Measurements from ENCODE around the gene ZDHHC24. TPM values are rescaled to one million over a fixed set of nuclear protein-coding genes. Genes with fewer than 3 reads are reported as not detected.

The ZDHHC24 gene
- total and polyA plus RNA-seq, 7 experiments from 2014 or later, result 7.8 to 24.5 (median 17.9) TPM

DNA sequence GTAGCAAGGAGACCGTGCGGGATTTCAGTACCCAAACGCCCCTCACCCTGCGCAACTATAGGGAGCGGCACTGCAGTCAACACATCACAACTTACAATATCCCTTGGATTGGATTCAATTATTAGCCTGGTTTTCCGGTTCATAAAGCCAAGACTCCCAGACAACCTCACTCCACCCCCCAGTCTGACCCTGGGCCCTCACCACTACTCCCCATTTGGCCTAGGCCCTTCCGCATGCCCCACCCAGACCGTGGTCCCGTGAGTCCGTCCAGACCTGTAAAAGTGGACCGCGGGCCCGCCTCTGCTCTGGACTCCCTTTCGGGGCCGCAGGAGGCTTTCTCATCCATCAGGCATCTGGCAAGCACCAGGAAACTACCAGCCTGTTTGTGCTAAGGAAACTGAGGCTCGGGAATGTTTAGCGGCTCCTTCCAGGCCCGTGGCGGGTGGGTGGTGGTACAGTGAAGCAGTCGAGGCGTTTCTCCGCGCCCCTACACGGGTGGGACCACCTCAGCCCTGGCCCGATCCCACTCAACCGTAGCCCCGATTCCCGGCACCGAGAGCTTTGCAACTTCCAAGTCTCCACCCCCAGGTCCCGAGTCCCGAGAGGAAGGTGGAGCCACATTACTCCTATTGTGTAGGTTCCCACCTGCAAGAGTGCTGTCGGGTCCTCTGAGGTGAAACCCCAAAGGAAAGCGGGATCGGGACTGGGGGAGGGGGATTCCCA, 66.3 kb downstream of the ZDHHC24 start:
- ChIA-PET CTCF (interaction anchor here (0.5 to 2.6 kb wide), 9 partner anchors 8 to 537 kb away, joined by 3 to 12 read pairs (median 5); partner anchors contain the start of genes MRPL11, NPAS4, PELI3 and RBM4B), POLR2A (interaction anchor here (0.6 to 4.3 kb wide), 12 partner anchors 12 to 199 kb away, joined by 3 to 42 read pairs (median 4); partner anchors contain the start of genes BBS1, CCDC87, CCS and MRPL11)
- intact Hi-C loops (cut with micrococcal nuclease), result loop anchor here (1.0 to 10.0 kb wide), 9 partner anchors 13 to 199 kb away; partner anchors contain the start of genes ACTN3 (in 2 of the 2), PELI3 (in 2 of the 2), RBM4 (in 2 of the 2) and ZDHHC24 (in 2 of the 2)
- H3K4me1 Mint-ChIP-seq, result peaks cover 9 to 37% (median 17%) of the 10 kb centered on the region in 7 donors
- peak overlapping the region; percentile 90 for H3K27ac ChIP-seq (ENCODE audit: low read depth, low read length)
- no peaks in the 10 kb centered on the region for H3K27me3 Mint-ChIP-seq
- H3K9me3 Mint-ChIP-seq, result no peaks in the 10 kb centered on the region
- ATAC-seq, result no peak
- H3K4me3 Mint-ChIP-seq, result peak overlapping the region; percentile 86 to 92 (median 90)
- peak overlapping the region; percentile 75 to 91 (median 88) for H3K27ac Mint-ChIP-seq
- H3K4me3 ChIP-seq (ENCODE audit: low read length), result peak overlapping the region; percentile 86
- H3K4me1 ChIP-seq (ENCODE audit: control insufficient read depth in 2 of 2, insufficient read depth in 2 of 2, low read length in 2 of 2), result peaks cover 9 to 14% of the 10 kb centered on the region in 2 donors
- H3K36me3 ChIP-seq (ENCODE audit: control insufficient read depth in 2 of 3, insufficient read depth in 3 of 3, low read length in 3 of 3), result peaks cover 0 to 4% (median 0%) of the 10 kb centered on the region in 3 experiments
- peaks cover 0 to 11% (median 0%) of the 10 kb centered on the region in 5 donors for H3K36me3 Mint-ChIP-seq
- DNase-seq, result no peak
- H3K9me3 ChIP-seq (ENCODE audit: control insufficient read depth in 2 of 3, low read length in 3 of 3), result no peaks in the 10 kb centered on the region
- H3K27me3 ChIP-seq (ENCODE audit: control insufficient read depth in 2 of 2, insufficient read depth in 2 of 2, low read length in 2 of 2), result no peaks in the 10 kb centered on the region

DNA sequence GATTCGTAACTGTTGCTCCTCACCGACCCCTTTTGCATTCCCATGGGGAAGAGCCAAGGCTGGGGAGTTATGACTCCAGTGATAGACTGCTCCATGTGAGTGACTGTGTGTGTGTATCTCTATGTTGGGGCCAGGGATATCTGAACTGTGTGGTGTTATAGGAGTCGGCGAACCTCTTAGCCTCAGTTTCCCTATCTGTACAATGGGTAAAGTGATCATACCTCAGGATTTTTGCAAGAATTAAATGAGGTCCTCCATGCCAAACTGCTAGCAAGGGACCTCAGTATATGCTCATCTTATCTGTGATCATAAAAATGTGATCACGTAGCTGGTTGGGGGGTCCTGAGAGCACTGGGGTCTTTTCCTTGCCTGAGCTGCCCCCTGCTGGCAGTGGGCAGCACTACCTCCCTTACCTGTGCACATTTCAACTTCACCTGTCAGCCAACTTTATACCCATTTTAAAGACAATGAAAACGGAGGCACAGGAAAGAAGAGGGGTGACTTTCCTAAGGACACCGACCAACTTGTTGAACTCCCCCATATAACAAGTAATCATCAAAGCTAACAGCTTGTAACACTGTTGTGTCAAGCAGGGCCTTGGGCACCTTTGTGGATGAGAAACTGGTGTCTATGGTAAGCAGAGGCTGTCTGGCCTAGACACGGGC, 67.0 kb downstream of the ZDHHC24 start:
- POLR2A ChIA-PET, result interaction anchor here (4.3 kb wide), 1 partner anchor 11 kb away, joined by 42 read pairs; the partner anchor contains the start of gene PELI3

DNA sequence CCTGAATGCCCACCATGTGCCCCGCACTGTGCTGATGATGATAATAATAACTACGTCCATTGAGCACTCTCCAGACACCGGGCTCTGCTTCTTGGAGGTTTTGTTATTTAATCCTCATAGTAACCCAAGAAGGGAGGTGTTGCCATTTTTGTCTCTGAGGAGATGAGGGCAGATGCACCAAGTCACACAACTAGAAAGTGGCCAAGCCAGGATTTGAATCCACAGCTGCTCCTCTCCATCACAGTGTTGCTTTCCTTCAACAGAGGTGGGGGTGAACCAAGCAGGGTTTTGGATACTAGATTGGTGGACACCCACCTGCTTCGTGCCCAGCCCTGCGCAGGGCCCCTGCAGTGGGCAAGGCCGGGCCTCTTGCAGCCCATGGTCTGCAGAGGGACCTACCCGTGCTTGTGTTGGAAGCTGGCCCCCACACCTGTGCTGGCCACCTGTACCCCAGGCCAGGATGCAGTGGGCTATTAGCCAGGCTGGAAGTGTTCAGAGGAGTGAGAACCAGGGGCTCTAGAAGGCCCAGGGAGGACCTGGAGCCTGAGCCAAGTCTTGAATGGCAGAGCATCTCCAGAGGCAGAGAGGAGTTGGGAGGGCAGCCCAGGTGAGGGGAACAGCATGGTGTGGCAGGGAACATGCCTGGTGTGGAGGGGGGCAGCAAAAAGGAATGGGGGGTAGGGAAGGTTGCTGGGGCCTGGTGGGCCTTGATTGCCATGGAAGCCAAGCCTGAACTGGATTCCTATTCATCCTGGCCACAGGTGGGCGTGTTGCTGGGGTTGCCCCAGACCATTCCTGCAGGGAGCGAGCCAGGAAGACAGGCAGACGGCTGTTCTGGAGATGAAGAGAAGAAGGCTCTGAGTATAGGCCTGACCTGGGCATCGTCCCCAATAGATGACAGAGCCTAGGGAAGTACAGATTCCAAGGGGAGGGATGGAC, 68.3 kb downstream of the ZDHHC24 start:
- ATAC-seq (no peak), DNase-seq (no peak)
- POLR2A ChIA-PET, result interaction anchor here (1.0 to 4.3 kb wide), 2 partner anchors 10 to 13 kb away, joined by 3 to 42 read pairs; partner anchors contain the start of gene PELI3
- peaks cover 0 to 13% (median 0%) of the 10 kb centered on the region in 5 donors for H3K36me3 Mint-ChIP-seq
- H3K4me3 Mint-ChIP-seq, result peak overlapping the region in 6 of 10 donors; percentile 39 to 88 (median 53)
- intact Hi-C loops (cut with micrococcal nuclease), result no loop called here
- H3K4me1 Mint-ChIP-seq, result peaks cover 8 to 36% (median 17%) of the 10 kb centered on the region in 7 donors
- CTCF ChIA-PET, result interaction anchor here (0.5 to 2.6 kb wide), 2 partner anchors 38 to 203 kb away, joined by 4 to 12 read pairs; partner anchors contain the start of gene MRPL11
- Histone ChIP-seq H3K27ac (ENCODE audit: low read depth, low read length) (no peak overlapping the region), H3K4me3 (ENCODE audit: low read length) (no peak overlapping the region), H3K4me1 (ENCODE audit: control insufficient read depth in 2 of 2, insufficient read depth in 2 of 2, low read length in 2 of 2) (peaks cover 9 to 14% of the 10 kb centered on the region in 2 donors), H3K27me3 (ENCODE audit: control insufficient read depth in 2 of 2, insufficient read depth in 2 of 2, low read length in 2 of 2) (no peaks in the 10 kb centered on the region), H3K9me3 (ENCODE audit: control insufficient read depth in 2 of 3, low read length in 3 of 3) (no peaks in the 10 kb centered on the region), H3K36me3 (ENCODE audit: control insufficient read depth in 2 of 3, insufficient read depth in 3 of 3, low read length in 3 of 3) (peaks cover 0 to 16% (median 0%) of the 10 kb centered on the region in 3 experiments)
- no peaks in the 10 kb centered on the region for H3K27me3 Mint-ChIP-seq
- H3K27ac Mint-ChIP-seq, result peak overlapping the region in 6 of 9 donors; percentile 35 to 90 (median 67)
- no peaks in the 10 kb centered on the region for H3K9me3 Mint-ChIP-seq

More for the DNA sequence above, 67.0 kb downstream of the ZDHHC24 start:
- Histone ChIP-seq H3K9me3 (ENCODE audit: control insufficient read depth in 2 of 3, low read length in 3 of 3) (no peaks in the 10 kb centered on the region), H3K4me1 (ENCODE audit: control insufficient read depth in 2 of 2, insufficient read depth in 2 of 2, low read length in 2 of 2) (peaks cover 9 to 14% of the 10 kb centered on the region in 2 donors), H3K27ac (ENCODE audit: low read depth, low read length) (peak overlapping the region; percentile 90), H3K36me3 (ENCODE audit: control insufficient read depth in 2 of 3, insufficient read depth in 3 of 3, low read length in 3 of 3) (peaks cover 0 to 5% (median 0%) of the 10 kb centered on the region in 3 experiments), H3K4me3 (ENCODE audit: low read length) (peak overlapping the region; percentile 86), H3K27me3 (ENCODE audit: control insufficient read depth in 2 of 2, insufficient read depth in 2 of 2, low read length in 2 of 2) (no peaks in the 10 kb centered on the region)
- no peaks in the 10 kb centered on the region for H3K9me3 Mint-ChIP-seq
- DNase-seq (peak in 3 of 9 donors; percentile 18 to 35 (median 21)), ATAC-seq (no peak)
- CTCF ChIA-PET, result interaction anchor here (1.0 to 2.6 kb wide), 5 partner anchors 10 to 92 kb away, joined by 3 to 12 read pairs (median 5); partner anchors contain the start of genes MRPL11 and PELI3
- H3K27me3 Mint-ChIP-seq, result no peaks in the 10 kb centered on the region
- peaks cover 9 to 37% (median 17%) of the 10 kb centered on the region in 7 donors for H3K4me1 Mint-ChIP-seq
- peak overlapping the region; percentile 86 to 92 (median 90) for H3K4me3 Mint-ChIP-seq
- intact Hi-C loops (cut with micrococcal nuclease), result loop anchor here in 1 of 2 donors (1.0 kb wide), 1 partner anchor 199 kb away; no protein-coding TSS in a partner anchor
- peak overlapping the region; percentile 75 to 91 (median 88) for H3K27ac Mint-ChIP-seq
- peaks cover 0 to 11% (median 0%) of the 10 kb centered on the region in 5 donors for H3K36me3 Mint-ChIP-seq

DNA sequence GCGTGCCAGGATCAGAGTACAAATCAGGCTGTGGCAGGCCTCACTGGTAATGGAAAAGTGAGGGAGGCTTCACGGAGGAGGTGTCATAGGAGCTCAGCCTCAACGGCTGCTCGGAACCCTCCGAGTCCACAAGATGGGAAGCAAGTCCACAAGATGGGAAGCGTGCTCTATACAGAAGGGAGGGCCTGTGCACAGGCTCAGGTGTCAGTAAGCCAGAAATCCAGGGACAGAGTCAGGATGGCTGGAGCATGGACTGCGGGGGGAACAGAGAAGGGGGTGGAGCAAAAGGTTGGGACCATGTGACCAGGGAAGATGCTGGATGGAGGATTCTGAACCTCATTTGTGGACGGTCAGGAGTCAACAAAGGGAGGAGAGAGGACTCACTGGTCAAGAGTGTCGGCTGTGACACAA, 69.0 kb downstream of the ZDHHC24 start:
- ATAC-seq (no peak), DNase-seq (no peak)
- POLR2A ChIA-PET, result interaction anchor here (1.0 kb wide), 1 partner anchor 13 kb away, joined by 3 read pairs; no protein-coding TSS in a partner anchor
- CTCF ChIA-PET, result no interaction called here
- intact Hi-C loops (cut with micrococcal nuclease), result no loop called here
- Histone ChIP-seq H3K27ac (ENCODE audit: low read depth, low read length) (no peak overlapping the region), H3K36me3 (ENCODE audit: control insufficient read depth in 2 of 3, insufficient read depth in 3 of 3, low read length in 3 of 3) (peaks cover 0 to 22% (median 0%) of the 10 kb centered on the region in 3 experiments), H3K4me1 (ENCODE audit: control insufficient read depth in 2 of 2, insufficient read depth in 2 of 2, low read length in 2 of 2) (peaks cover 9 to 14% of the 10 kb centered on the region in 2 donors), H3K9me3 (ENCODE audit: control insufficient read depth in 2 of 3, low read length in 3 of 3) (no peaks in the 10 kb centered on the region), H3K27me3 (ENCODE audit: control insufficient read depth in 2 of 2, insufficient read depth in 2 of 2, low read length in 2 of 2) (no peaks in the 10 kb centered on the region), H3K4me3 (ENCODE audit: low read length) (no peak overlapping the region)
- no peak overlapping the region for H3K4me3 Mint-ChIP-seq
- no peaks in the 10 kb centered on the region for H3K9me3 Mint-ChIP-seq
- H3K4me1 Mint-ChIP-seq, result peaks cover 5 to 29% (median 17%) of the 10 kb centered on the region in 7 donors
- H3K36me3 Mint-ChIP-seq, result peaks cover 0 to 10% (median 0%) of the 10 kb centered on the region in 5 donors
- no peaks in the 10 kb centered on the region for H3K27me3 Mint-ChIP-seq
- H3K27ac Mint-ChIP-seq, result peak overlapping the region in 3 of 9 donors; percentile 18 to 76 (median 36)

DNA sequence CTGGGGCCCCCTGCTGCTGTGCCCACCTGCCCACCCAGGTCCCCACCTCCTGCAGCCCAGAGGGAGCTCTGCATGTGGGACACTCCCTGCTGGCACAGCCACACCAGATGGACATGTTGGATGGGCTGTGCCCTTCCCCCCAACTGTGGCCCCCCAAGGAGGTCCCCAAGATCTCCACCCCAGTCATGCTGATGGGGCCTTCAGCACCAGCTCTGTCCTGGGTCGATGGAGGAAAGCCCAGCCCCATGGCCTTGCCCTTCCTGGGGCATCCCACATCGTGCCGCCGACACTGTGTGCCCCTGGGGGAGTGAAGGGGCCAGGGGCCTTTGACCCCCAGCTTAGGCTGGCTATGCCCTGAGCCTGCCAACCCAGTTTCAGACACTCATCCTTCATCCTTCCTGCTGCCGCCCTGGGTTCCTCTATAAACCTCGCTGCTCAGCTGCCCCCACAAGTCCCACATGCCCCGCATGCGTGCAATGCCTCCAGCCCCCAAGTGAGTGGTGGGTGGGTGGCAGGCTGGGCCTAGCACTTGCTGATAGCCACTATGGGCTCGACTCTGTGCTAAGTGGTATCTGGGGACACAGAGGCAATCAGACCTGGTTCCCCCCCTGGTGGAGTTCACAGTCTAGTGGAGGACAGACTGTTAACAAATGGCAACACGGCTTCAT, 69.5 kb downstream of the ZDHHC24 start:
- Mint-ChIP-seq H3K4me3 (no peak overlapping the region), H3K4me1 (peaks cover 5 to 28% (median 17%) of the 10 kb centered on the region in 7 donors), H3K27me3 (no peaks in the 10 kb centered on the region), H3K36me3 (peaks cover 0 to 10% (median 0%) of the 10 kb centered on the region in 5 donors), H3K27ac (peak overlapping the region in 3 of 9 donors; percentile 18 to 76 (median 36)), H3K9me3 (no peaks in the 10 kb centered on the region)
- Histone ChIP-seq H3K27me3 (ENCODE audit: control insufficient read depth in 2 of 2, insufficient read depth in 2 of 2, low read length in 2 of 2) (no peaks in the 10 kb centered on the region), H3K4me1 (ENCODE audit: control insufficient read depth in 2 of 2, insufficient read depth in 2 of 2, low read length in 2 of 2) (peaks cover 9 to 14% of the 10 kb centered on the region in 2 donors), H3K36me3 (ENCODE audit: control insufficient read depth in 2 of 3, insufficient read depth in 3 of 3, low read length in 3 of 3) (peaks cover 0 to 22% (median 0%) of the 10 kb centered on the region in 3 experiments), H3K9me3 (ENCODE audit: control insufficient read depth in 2 of 3, low read length in 3 of 3) (no peaks in the 10 kb centered on the region), H3K27ac (ENCODE audit: low read depth, low read length) (no peak overlapping the region), H3K4me3 (ENCODE audit: low read length) (no peak overlapping the region)
- ChIA-PET POLR2A (no interaction called here), CTCF (interaction anchor here (0.6 kb wide), 1 partner anchor 319 kb away, joined by 4 read pairs; no protein-coding TSS in a partner anchor)
- ATAC-seq (no peak), DNase-seq (no peak)
- intact Hi-C loops (cut with micrococcal nuclease), result no loop called here
